ENCODE results near the gene NPM3. TPM values are rescaled to one million over a fixed set of nuclear protein-coding genes. Genes with fewer than 3 reads are reported as not detected.

Gene NPM3
- polyA plus RNA-seq, 1 of the 3 experiments (the other 2 are of a cell fraction), result 105 TPM

- TF ChIP-seq, protein P1, sequence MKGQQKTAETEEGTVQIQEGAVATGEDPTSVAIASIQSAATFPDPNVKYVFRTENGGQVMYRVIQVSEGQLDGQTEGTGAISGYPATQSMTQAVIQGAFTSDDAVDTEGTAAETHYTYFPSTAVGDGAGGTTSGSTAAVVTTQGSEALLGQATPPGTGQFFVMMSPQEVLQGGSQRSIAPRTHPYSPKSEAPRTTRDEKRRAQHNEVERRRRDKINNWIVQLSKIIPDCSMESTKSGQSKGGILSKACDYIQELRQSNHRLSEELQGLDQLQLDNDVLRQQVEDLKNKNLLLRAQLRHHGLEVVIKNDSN (IDR thresholded peaks at IDR 0.05; ENCODE audit: borderline replicate concordance, low read depth), result no peak
- TF ChIP-seq RXRA (IDR thresholded peaks at IDR 0.05; ENCODE audit: borderline replicate concordance, low read depth), result no peak
- TF ChIP-seq RCOR1 (IDR thresholded peaks at IDR 0.05; ENCODE audit: low read length), result no peak
These were observed 48.0 kb upstream of the NPM3 start (continued) for GRCh38 chr10:101831169-101831811.

DNA sequence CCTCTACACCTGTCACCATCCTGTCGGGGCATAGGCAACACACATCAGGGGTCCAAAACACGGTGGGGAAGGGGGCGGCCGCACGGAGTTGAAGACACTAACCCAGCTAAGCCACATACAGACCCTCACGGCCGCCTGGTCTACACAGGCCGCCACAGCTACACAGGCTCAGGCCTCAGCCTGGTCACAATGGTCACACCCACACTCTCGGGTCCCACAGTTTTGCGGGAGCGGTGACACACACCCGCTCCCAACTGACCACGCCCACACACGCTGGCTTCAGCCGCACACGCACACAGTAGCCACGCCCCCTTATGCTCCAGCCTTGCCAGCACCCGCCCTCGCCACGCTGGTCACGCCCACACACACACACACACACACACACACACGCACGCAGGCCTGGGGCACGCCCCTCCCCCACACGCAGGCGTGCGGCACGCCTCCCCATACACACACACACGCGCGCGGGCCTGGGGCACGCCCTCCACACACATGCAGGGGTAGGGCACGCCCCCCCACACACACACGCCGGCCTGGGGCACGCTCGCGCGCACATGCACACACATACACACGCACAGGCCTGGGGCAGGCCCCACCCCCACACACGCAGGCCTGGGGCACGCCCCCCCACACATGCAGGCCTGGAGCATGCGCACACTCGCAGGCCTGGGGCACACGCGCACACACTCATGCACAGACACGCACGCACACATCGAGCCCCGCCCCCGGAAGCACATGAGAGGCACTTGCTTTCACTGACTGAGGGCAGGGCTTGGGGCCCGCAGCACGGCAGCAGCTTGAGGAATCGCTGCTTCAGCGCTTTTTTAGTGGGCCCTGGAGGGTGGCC, 47.3 kb upstream of the NPM3 start:
- Histone ChIP-seq H3K27me3 (ENCODE audit: insufficient read depth) (no peaks in the 10 kb centered on the region), H3F3A (replicated peaks; ENCODE audit: insufficient read depth) (no peaks in the 10 kb centered on the region), H3K9ac (peak overlapping the region; percentile 46), H4K20me1 (ENCODE audit: insufficient read depth) (no peaks in the 10 kb centered on the region), H3K9me2 (no peaks in the 10 kb centered on the region), H3K4me2 (peak overlapping the region; percentile 77), H3K79me2 (ENCODE audit: insufficient read depth) (no peaks in the 10 kb centered on the region), H3K4me3 (ENCODE audit: low read depth in 2 of 2, low read length in 1 of 2) (peak overlapping the region; percentile 45 to 49), H3K9me3 (no peaks in the 10 kb centered on the region), H3K27ac (ENCODE audit: low read depth in 2 of 2, low read length in 1 of 2) (peak overlapping the region; percentile 41 to 87; a peak in 3 of 4 replicates), H2AFZ (ENCODE audit: low read depth) (peak overlapping the region; percentile 88; the same call in 1 of the 2 replicates), H3K4me1 (ENCODE audit: control insufficient read depth in 1 of 2, insufficient read depth in 2 of 2, low read depth in 1 of 2, low read length in 1 of 2) (peaks cover 14 to 35% of the 10 kb centered on the region in 2 experiments; a peak in 3 of 4 replicates), H3K36me3 (replicated peaks in 1 of 2; ENCODE audit: control insufficient read depth in 1 of 2, insufficient read depth in 2 of 2, low read length in 1 of 2) (no peaks in the 10 kb centered on the region)
- WGBS (ENCODE audit: low lambda C conversion rate), result 20% methylated on average over 25 of the region's 56 CpGs
- ChIA-PET CTCF (interaction anchor here (0.8 to 8.5 kb wide), 5 partner anchors 12 to 179 kb away, joined by 3 to 73 read pairs (median 4); partner anchors contain the start of genes KCNIP2, NPM3 and OGA), POLR2A (no interaction called here)
- peak; percentile 96 for DNase-seq
- TF ChIP-seq RCOR1 (IDR thresholded peaks at IDR 0.05; ENCODE audit: low read length) (no peak), NFIC (IDR thresholded peaks at IDR 0.05; ENCODE audit: borderline replicate concordance) (no peak), NRF1 (IDR thresholded peaks at IDR 0.05; ENCODE audit: low read depth, low read length) (peak; percentile 79), REST (IDR thresholded peaks at IDR 0.05; ENCODE audit: low read depth, low read length) (no peak), RAD21 (IDR thresholded peaks at IDR 0.05; ENCODE audit: low read length) (no peak), EP300 (IDR thresholded peaks at IDR 0.05; ENCODE audit: borderline replicate concordance in 1 of 2, low read depth in 1 of 2, low read length in 1 of 2) (no peak), POLR2AphosphoS5 (IDR thresholded peaks at IDR 0.05; ENCODE audit: low read depth, low read length) (peak; percentile 44; the same call in 1 of the 2 replicates), SMC3 (IDR thresholded peaks at IDR 0.05; ENCODE audit: low read depth, low read length) (no peak), SIN3A (IDR thresholded peaks at IDR 0.05; ENCODE audit: borderline replicate concordance, low read depth, low read length) (peak; percentile 76; the same call in 1 of the 2 replicates), FOXM1 (IDR thresholded peaks at IDR 0.05; ENCODE audit: low read depth) (no peak), MXI1 (IDR thresholded peaks at IDR 0.05; ENCODE audit: low read depth, low read length) (peak; percentile 96), GABPA (IDR thresholded peaks at IDR 0.05; ENCODE audit: low read depth) (peak; percentile 38; the same call in 1 of the 2 replicates), RXRA (IDR thresholded peaks at IDR 0.05; ENCODE audit: borderline replicate concordance, low read depth) (no peak), CHD2 (IDR thresholded peaks at IDR 0.05; ENCODE audit: low read length, partially characterized antibody) (peak; percentile 93), TAF1 (IDR thresholded peaks at IDR 0.05; ENCODE audit: borderline replicate concordance, low read depth, low read length) (peak; percentile 12; the same call in 1 of the 2 replicates), EZH2phosphoT487 (IDR thresholded peaks at IDR 0.05; ENCODE audit: borderline replicate concordance, low read depth) (no peak), FOXJ3 (CRISPR knock-in tag; IDR thresholded peaks at IDR 0.05) (peak; percentile 72; the same call in 1 of the 2 replicates)
- TF ChIP-seq, protein P1 (IDR thresholded peaks at IDR 0.05; ENCODE audit: borderline replicate concordance, low read depth), result no peak
- TF ChIP-seq, protein P2, sequence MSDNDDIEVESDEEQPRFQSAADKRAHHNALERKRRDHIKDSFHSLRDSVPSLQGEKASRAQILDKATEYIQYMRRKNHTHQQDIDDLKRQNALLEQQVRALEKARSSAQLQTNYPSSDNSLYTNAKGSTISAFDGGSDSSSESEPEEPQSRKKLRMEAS (IDR thresholded peaks at IDR 0.05; ENCODE audit: low read depth), result peak; percentile 87
- TF ChIP-seq, protein P3, sequence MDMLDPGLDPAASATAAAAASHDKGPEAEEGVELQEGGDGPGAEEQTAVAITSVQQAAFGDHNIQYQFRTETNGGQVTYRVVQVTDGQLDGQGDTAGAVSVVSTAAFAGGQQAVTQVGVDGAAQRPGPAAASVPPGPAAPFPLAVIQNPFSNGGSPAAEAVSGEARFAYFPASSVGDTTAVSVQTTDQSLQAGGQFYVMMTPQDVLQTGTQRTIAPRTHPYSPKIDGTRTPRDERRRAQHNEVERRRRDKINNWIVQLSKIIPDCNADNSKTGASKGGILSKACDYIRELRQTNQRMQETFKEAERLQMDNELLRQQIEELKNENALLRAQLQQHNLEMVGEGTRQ (IDR thresholded peaks at IDR 0.05; ENCODE audit: borderline replicate concordance, low read depth, low read length), result no peak

All from SK-N-SH (cell line).